Fibroblast of the aortic adventitia (primary cell): ENCODE results near the gene KAT2B. TPM values are rescaled to one million over a fixed set of nuclear protein-coding genes. Genes with fewer than 3 reads are reported as not detected.

Source experiments
- DNase-seq: peaks from one replicate; pipeline ENCODE4 v3.0.0-alpha.2; 2010; ENCODE audit warnings: low read depth
- H3K4me3 ChIP-seq: 2 replicates; pipeline ENCODE4 v1.5.1; 2011; ENCODE audit warnings: low read depth, mild to moderate bottlenecking, control low read depth, low read length, moderate library complexity
- total RNA-seq: library from RNA; depleted of rRNA; stranded (reverse); fragments of >200 nt; gene quantifications from 2 replicates; pipeline ENCODE4 v1.2.3, GENCODE V29; 2012; ENCODE audit warnings: low replicate concordance
- TF ChIP-seq, protein P1 (sequence below): IDR thresholded peaks from 2 replicates; pipeline ENCODE4 v1.5.1; 2011; ENCODE audit warnings: mild to moderate bottlenecking, low read length, control low read depth, inconsistent platforms; ENCODE audit not compliant: insufficient read depth

KAT2B gene
- total RNA-seq, 1 donor, result 14.3 TPM

DNA sequence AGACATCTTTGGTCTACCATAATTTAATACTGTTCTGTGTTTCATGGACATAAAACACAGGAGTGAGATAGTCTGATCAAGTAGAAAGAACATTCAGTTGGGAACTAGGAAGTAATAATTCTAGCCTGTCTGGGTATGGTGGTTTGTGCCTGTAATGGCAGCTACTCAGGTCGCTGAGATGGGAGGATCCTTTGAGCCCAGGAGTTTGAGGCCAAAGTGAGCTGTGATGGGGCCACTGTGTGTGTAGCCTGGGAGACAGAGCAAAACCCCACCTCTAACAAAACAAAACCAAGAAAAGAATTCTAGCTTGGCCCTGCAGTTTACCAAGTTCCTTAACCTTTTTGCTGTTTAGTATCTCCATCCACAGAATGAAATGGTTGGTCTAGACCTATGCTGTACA is 36.8 kb downstream of the KAT2B start:
- TF ChIP-seq, protein P1, sequence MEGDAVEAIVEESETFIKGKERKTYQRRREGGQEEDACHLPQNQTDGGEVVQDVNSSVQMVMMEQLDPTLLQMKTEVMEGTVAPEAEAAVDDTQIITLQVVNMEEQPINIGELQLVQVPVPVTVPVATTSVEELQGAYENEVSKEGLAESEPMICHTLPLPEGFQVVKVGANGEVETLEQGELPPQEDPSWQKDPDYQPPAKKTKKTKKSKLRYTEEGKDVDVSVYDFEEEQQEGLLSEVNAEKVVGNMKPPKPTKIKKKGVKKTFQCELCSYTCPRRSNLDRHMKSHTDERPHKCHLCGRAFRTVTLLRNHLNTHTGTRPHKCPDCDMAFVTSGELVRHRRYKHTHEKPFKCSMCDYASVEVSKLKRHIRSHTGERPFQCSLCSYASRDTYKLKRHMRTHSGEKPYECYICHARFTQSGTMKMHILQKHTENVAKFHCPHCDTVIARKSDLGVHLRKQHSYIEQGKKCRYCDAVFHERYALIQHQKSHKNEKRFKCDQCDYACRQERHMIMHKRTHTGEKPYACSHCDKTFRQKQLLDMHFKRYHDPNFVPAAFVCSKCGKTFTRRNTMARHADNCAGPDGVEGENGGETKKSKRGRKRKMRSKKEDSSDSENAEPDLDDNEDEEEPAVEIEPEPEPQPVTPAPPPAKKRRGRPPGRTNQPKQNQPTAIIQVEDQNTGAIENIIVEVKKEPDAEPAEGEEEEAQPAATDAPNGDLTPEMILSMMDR, result no peak
- no peak overlapping the region for H3K4me3 ChIP-seq
- DNase-seq, result no peak

DNA sequence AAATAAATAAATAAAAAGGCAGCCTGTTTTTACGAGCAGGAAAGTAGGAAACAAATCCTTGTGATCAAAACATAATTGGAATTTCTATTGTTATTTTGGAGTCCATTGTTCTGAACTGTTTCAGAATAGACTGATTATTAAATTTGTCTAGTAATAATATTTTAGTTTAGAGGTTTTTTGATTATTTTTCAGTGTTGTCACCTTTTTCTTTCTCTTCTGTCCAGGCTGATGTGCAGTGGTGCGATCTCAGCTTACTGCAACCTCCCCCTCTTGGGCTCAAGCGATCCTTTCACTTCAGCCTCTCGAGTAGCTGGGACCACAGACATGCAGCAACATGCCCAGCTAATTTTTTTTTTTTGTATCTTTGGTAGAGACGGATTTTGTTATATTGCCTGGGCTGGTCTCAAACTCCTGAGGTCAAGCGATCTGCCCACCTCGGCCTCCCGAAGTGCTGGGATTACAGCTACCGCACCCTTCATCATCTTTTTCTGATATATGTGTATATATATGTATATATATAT is 38.0 kb downstream of the KAT2B start:
- H3K4me3 ChIP-seq, result no peak overlapping the region
- TF ChIP-seq, protein P1, result no peak
- no peak for DNase-seq

DNA sequence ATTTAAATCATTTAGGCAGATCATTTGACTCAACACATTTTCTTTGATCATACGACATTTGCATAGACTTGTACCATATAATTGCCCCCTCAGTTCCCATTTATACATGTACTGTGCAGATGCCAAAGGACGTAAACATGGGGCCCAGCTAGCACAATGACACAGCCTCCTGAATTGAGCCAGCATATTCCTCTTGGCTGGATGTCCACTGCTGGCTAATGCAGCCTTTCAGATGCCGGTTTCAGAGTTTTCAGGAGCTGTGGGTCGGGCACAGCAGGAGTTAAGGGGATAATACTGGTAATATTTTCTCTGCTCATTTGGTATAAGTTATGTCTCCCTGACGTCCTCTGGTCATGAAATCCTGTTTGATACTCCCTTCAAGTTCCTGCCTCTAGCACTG is 39.4 kb downstream of the KAT2B start:
- DNase-seq, result no peak
- TF ChIP-seq, protein P1, result no peak
- no peak overlapping the region for H3K4me3 ChIP-seq

DNA sequence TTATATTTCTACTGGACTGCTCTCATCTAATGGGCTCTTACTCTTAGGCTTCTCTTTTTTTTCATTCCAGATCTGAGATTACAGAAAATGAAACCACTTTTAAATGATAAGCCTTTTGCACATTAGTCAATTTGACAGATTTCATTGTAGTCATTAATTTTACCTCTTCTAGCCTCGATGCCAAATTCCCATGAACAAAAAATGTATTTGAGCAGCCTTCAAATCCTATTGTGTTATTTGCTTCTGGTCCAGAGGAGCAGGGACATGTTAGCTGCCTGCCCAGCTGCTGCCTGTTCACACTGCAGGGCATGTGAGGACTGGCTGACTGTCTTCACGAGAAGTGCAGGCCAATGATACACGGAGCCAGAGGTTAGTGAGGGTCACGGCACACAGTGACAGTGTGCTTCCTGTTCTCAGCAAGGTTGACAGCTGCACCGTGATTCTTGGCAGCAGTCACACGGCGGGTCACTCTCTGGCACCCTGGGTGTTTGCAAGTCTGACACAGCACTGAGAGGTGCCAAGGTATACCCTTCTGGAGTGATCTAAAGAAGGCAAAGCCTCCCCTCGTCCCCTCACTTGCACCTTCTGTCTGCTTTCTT is 40.8 kb downstream of the KAT2B start:
- TF ChIP-seq, protein P1, result no peak
- DNase-seq, result peak; percentile 61
- H3K4me3 ChIP-seq, result no peak overlapping the region

DNA sequence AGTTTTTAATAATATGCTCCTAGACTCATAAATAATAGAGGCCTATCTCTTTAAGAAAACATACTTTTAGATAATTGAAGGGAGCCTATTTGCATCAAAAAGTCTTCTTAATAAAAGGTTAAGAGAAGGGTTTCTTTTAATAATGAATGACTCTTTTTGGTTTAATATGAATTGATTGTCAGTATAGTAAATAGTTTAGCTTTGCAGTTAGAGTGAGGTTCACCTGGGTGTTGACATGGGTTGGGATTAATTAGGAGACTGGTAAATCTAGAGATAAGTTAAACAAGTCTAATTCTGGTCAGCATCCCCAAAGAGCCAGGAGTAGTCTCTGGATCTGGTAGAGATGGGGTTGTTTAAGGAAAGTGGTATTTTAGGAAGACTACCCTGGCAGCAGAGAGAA is 43.0 kb downstream of the KAT2B start:
- no peak for DNase-seq
- no peak overlapping the region for H3K4me3 ChIP-seq
- TF ChIP-seq, protein P1, result no peak

DNA sequence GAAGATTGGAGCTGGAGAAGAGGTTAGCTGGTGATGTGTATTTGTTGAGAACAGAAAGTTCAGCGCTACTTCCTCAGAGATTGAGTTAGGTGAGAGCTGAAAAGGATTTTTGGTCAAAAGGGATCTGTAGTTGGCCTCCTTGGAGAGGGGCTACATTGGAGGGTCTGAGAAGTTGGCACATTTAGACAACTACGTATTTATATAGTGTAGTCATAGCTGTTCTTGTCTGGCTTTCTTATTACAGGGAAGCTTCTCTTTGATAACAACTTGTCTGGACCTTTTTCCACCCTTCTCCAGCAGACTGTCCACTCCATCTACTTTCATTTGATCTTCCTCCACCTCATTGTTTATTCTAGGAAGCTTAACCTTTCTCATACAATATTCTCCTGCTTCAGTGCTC is 43.7 kb downstream of the KAT2B start:
- TF ChIP-seq, protein P1, result no peak
- H3K4me3 ChIP-seq, result no peak overlapping the region

More for the DNA sequence above, 43.7 kb downstream of the KAT2B start:
- DNase-seq, result no peak
